Activated CD8-positive, alpha-beta T cell treated with anti-CD3 and anti-CD28 coated beads for 36 hours (primary cell): ENCODE data around the gene CNST. TPM values are rescaled to one million over a fixed set of nuclear protein-coding genes. Genes with fewer than 3 reads are reported as not detected.

Experiments used
- ATAC-seq: fragments of 200-7000 bp; cut with Tn5 transposase; one replicate; pipeline ENCODE4 v1.10.0; 2021; ENCODE audit warnings: mild to moderate bottlenecking, moderate library complexity
- CTCF ChIA-PET: fragments of 350-600 bp; sonication (Branson Sonifier 250); formaldehyde crosslinking; loops from one replicate; lab custom pipeline; 2021; ENCODE audit warnings: antibody characterized with exemption; lab: Charles Lee
- POLR2A ChIA-PET: fragments of 350-600 bp; sonication (Branson Sonifier 250); formaldehyde crosslinking; loops from one replicate; lab custom pipeline; 2021; ENCODE audit warnings: antibody characterized with exemption; lab: Charles Lee
- DNase-seq: peaks from one replicate; pipeline ENCODE4 v3.0.0-alpha.2; 2020
- H3K27ac Mint-ChIP-seq: one replicate; pipeline ENCODE4 v1.8.0; 2021; ENCODE audit warnings: mild to moderate bottlenecking, mixed read lengths
- H3K27me3 Mint-ChIP-seq: one replicate; pipeline ENCODE4 v1.8.0; 2021; ENCODE audit warnings: mixed read lengths
- H3K36me3 Mint-ChIP-seq: one replicate; pipeline ENCODE4 v1.8.0; 2021; ENCODE audit warnings: low read depth, mixed read lengths
- H3K4me1 Mint-ChIP-seq: one replicate; pipeline ENCODE4 v1.8.0; 2021; ENCODE audit warnings: low read depth, mixed read lengths
- H3K4me3 Mint-ChIP-seq: one replicate; pipeline ENCODE4 v1.8.0; 2021; ENCODE audit warnings: mild to moderate bottlenecking, moderate library complexity, mixed read lengths
- H3K9me3 Mint-ChIP-seq: one replicate; pipeline ENCODE4 v1.8.0; 2021; ENCODE audit warnings: mixed read lengths
- intact Hi-C: fragments of 100-400 bp; cut with micrococcal nuclease; formaldehyde crosslinking; loops from one replicate; pipeline ENCODE4 v1.10.0; 2022
- total RNA-seq, 2 experiments: library from RNA; stranded (reverse); gene quantifications; one replicate each; pipeline ENCODE4 v1.2.3, GENCODE V29; 2021
- TF ChIP-seq, protein P1 (sequence below): fragments of 200-600 bp; IDR thresholded peaks from one replicate; pipeline ENCODE4 v1.8.0; 2022; ENCODE audit warnings: antibody characterized with exemption, mild to moderate bottlenecking

Gene CNST
- total RNA-seq, 2 experiments from 2014 or later: 23.5 to 25.1 TPM

GRCh38 chr1:246638941-246639655 lies 72.8 kb downstream of the CNST start:
- H3K4me3 Mint-ChIP-seq: no peak overlapping the region
- POLR2A ChIA-PET: no interaction called here
- peaks cover 22% of the 10 kb centered on the region for H3K36me3 Mint-ChIP-seq
- CTCF ChIA-PET: no interaction called here
- TF ChIP-seq, protein P1, sequence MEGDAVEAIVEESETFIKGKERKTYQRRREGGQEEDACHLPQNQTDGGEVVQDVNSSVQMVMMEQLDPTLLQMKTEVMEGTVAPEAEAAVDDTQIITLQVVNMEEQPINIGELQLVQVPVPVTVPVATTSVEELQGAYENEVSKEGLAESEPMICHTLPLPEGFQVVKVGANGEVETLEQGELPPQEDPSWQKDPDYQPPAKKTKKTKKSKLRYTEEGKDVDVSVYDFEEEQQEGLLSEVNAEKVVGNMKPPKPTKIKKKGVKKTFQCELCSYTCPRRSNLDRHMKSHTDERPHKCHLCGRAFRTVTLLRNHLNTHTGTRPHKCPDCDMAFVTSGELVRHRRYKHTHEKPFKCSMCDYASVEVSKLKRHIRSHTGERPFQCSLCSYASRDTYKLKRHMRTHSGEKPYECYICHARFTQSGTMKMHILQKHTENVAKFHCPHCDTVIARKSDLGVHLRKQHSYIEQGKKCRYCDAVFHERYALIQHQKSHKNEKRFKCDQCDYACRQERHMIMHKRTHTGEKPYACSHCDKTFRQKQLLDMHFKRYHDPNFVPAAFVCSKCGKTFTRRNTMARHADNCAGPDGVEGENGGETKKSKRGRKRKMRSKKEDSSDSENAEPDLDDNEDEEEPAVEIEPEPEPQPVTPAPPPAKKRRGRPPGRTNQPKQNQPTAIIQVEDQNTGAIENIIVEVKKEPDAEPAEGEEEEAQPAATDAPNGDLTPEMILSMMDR: no peak
- no peaks in the 10 kb centered on the region for H3K9me3 Mint-ChIP-seq
- no peak for ATAC-seq
- H3K27ac Mint-ChIP-seq: no peak overlapping the region
- H3K4me1 Mint-ChIP-seq: peaks cover 2% of the 10 kb centered on the region
- no peak for DNase-seq
- H3K27me3 Mint-ChIP-seq: no peaks in the 10 kb centered on the region
- intact Hi-C loops: no loop called here

- no peak overlapping the region for H3K4me3 Mint-ChIP-seq
- no peaks in the 10 kb centered on the region for H3K27me3 Mint-ChIP-seq
- CTCF ChIA-PET: no interaction called here
- no peak for ATAC-seq
- peak overlapping the region; percentile 85 for H3K27ac Mint-ChIP-seq
- peaks cover 2% of the 10 kb centered on the region for H3K4me1 Mint-ChIP-seq
- no peaks in the 10 kb centered on the region for H3K9me3 Mint-ChIP-seq
- no peak for DNase-seq
- POLR2A ChIA-PET: no interaction called here
- TF ChIP-seq, protein P1: no peak
- intact Hi-C loops: no loop called here
- peaks cover 22% of the 10 kb centered on the region for H3K36me3 Mint-ChIP-seq
Observed at GRCh38 chr1:246639732-246640131, 73.5 kb downstream of the CNST start.

DNA sequence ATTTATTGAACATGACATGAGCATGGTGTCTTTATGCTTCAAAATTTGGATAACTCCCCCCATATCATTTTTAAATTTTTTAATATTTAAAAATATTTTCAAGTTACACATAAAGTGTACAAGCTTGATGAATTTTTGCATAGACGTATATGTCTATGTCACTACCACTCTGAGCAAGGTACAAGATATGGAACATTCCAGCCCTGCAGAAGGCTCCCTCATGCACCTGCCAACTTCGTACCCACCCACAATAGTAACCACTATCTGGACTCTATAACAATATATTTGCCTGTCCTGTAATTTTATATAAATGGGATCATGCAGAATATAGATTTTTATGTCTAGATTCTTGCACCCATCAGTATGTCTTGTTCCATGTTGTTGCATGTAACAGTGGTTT lies 74.5 kb downstream of the CNST start:
- ATAC-seq (no peak), DNase-seq (no peak)
- TF ChIP-seq, protein P1: no peak
- Mint-ChIP-seq H3K4me3 (no peak overlapping the region), H3K27me3 (no peaks in the 10 kb centered on the region), H3K27ac (no peak overlapping the region), H3K36me3 (peaks cover 21% of the 10 kb centered on the region), H3K4me1 (peaks cover 2% of the 10 kb centered on the region), H3K9me3 (no peaks in the 10 kb centered on the region)
- intact Hi-C loops: no loop called here
- POLR2A ChIA-PET: interaction anchor here (0.6 kb wide), 1 partner anchor 159 kb away, joined by 3 read pairs; no protein-coding TSS in a partner anchor
- CTCF ChIA-PET: no interaction called here

DNA sequence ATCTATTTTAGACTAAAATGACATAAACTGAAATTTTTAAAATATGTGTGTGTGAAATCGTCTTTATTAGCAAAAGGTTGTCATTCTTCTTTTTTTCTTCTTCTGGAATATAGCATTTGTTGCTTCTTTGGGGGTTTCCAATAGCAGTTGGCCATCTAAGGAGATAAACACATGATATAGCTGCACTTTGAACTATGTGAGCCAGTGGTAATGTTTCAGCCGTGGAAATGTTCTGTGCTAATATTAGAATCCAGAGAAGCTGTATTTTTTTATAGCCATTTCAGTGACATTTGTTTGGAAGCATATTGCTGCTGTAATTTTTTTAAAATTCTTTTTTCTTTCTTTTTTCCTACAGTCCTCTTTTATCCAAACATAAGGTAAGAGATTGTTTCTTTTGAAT lies 75.1 kb downstream of the CNST start:
- no peak overlapping the region for H3K27ac Mint-ChIP-seq
- TF ChIP-seq, protein P1: no peak

GRCh38 chr1:246642719-246643118 lies 76.5 kb downstream of the CNST start:
- H3K4me1 Mint-ChIP-seq: peaks cover 4% of the 10 kb centered on the region
- no peak overlapping the region for H3K4me3 Mint-ChIP-seq
- ATAC-seq (no peak), DNase-seq (no peak)
- POLR2A ChIA-PET: no interaction called here
- no peaks in the 10 kb centered on the region for H3K27me3 Mint-ChIP-seq
- no peaks in the 10 kb centered on the region for H3K9me3 Mint-ChIP-seq
- peaks cover 23% of the 10 kb centered on the region for H3K36me3 Mint-ChIP-seq
- CTCF ChIA-PET: no interaction called here
- intact Hi-C loops: no loop called here
- no peak overlapping the region for H3K27ac Mint-ChIP-seq
- TF ChIP-seq, protein P1: no peak

More for the DNA sequence above, 75.1 kb downstream of the CNST start:
- intact Hi-C loops: no loop called here
- Mint-ChIP-seq H3K4me3 (no peak overlapping the region), H3K27me3 (no peaks in the 10 kb centered on the region), H3K36me3 (peaks cover 21% of the 10 kb centered on the region), H3K4me1 (peaks cover 2% of the 10 kb centered on the region), H3K9me3 (no peaks in the 10 kb centered on the region)
- DNase-seq (no peak), ATAC-seq (no peak)
- POLR2A ChIA-PET: no interaction called here
- CTCF ChIA-PET: interaction anchor here (0.7 kb wide), 1 partner anchor 13 kb away, joined by 3 read pairs; no protein-coding TSS in a partner anchor
